Skeletal muscle cell (primary cell): Measurements from ENCODE around the gene MSANTD1.

Experiments used
- DNase-seq: peaks from one replicate; pipeline ENCODE4 v3.0.0-alpha.2; 2010; ENCODE audit warnings: low read depth
- H3K4me3 ChIP-seq: 2 replicates; pipeline ENCODE4 v1.5.1; 2011; ENCODE audit warnings: low read depth, mild to moderate bottlenecking, control low read depth, low read length, moderate library complexity

The MSANTD1 gene

DNA sequence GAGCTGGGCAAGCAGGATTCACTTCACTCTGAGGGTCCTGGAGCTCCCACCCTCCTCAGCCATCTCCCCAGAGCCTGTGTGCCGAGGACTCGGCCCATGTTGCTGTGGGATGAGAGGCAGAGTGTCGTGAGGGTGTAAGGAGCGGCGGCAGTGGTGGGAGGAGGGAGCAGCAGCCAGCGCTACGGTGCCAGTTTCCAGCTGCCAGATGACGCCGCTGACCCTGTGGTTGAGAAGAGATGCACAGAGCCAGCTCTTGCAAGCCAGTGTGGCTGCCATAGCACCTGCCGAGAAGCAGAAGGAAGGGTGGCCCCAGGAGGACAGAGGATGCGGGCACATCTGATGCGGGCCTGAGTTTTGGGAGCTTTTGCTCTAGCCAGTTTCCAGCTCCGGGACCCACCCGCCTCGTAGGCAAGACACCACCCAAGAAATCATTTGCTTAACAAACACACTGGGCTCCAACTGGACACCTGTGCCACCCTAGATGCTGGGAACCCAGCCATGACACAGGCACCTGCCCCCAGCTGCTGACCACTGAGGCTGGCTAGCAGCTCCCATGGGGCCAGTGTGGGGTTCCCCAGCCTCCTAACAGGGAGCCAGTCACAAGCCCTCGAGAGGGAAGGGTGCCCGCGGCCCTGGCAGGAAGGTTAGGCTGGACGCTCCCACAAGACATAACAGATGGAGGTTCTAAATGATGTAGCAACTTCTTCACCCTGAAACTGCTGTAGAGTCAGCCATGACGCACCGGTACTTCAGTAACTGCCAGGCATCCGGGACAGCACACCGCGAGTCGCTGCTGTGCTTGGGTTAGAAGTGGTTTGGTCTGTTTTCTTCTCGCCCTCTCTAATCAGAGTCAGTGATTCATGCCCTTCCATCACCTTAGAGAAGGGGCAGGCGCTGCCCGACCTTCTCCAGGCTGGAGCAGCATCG lies 8.9 kb downstream of the MSANTD1 start:
- H3K4me3 ChIP-seq: no peak overlapping the region
- no peak for DNase-seq

DNA sequence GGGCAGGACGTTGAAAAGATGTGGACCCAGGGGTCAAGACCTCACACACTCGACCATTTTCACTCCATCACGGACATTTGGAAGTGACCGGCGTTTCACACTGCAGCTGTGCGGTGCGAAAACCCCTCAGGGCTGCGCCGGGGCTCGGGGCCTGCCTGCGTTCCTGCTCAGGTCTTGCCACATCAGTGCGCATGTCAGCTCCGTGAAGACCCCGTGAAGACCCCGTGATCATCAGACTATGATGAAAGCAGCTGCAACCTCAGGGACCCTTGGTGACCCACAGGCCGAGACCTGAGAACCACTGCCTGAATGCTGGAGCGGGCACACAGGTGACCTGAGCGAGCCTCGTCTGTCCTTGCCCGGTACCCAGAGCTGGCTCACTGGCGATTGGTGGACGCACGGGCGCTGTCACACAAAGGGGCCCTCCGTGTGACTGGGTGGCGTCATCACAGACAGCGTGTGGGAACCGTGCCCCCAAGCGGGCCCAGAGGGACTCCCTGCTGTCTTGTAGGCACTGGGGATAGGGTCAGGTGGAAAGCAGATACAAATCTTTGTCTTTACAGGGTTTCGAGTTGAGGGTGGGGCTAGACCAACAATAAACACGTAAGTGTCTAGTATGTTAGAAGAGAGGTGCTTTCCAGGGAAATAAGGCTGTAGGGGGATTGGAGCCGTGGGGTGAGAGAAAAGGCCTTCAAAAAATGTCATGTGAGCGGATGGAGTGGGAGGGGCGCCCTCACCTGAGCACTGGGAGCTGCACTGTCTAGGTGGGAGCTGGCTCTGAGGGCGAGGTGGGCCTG lies 12.7 kb downstream of the MSANTD1 start:
- DNase-seq: no peak
- no peak overlapping the region for H3K4me3 ChIP-seq

DNA sequence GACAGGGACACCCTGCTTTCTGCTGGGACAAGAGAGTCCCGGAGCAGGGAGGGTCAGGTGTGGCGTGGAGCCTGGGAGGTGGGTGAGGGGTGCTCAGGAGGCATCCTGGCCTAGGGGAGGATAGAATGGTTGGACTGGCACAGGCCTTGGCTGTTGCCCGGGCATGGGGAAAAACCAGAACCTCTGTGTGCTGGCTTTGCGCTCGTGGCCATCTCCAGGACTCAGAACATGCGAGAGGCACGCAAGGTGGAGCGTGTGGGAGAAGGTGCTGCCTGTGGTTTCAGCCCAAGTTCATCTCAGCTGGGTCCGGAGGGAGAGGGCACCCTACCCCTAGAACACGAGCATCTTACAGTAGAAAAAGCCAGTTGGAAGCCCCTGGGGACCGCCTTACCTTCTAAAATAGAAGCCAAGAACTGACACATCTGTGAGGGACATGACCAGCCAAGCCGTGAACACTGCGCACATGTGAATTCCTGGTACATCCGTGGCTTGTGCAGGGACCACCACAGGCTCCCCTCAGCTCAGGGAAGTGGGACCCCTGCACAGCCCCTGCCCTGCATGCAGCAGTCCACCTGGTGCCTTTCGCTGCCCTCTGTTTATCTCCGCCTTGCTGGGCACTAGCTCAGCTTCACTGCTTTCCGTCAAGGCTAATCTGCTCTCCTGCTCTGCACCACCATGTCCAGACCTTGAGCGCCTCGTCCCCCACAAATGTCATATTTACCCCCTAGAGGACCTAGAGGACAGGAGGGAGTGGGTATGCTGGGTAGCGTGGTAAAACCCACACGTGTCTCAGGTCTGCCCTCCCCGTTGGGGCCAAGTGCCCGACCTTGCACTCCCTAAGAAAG lies 13.5 kb downstream of the MSANTD1 start:
- DNase-seq: no peak
- H3K4me3 ChIP-seq: no peak overlapping the region

DNA sequence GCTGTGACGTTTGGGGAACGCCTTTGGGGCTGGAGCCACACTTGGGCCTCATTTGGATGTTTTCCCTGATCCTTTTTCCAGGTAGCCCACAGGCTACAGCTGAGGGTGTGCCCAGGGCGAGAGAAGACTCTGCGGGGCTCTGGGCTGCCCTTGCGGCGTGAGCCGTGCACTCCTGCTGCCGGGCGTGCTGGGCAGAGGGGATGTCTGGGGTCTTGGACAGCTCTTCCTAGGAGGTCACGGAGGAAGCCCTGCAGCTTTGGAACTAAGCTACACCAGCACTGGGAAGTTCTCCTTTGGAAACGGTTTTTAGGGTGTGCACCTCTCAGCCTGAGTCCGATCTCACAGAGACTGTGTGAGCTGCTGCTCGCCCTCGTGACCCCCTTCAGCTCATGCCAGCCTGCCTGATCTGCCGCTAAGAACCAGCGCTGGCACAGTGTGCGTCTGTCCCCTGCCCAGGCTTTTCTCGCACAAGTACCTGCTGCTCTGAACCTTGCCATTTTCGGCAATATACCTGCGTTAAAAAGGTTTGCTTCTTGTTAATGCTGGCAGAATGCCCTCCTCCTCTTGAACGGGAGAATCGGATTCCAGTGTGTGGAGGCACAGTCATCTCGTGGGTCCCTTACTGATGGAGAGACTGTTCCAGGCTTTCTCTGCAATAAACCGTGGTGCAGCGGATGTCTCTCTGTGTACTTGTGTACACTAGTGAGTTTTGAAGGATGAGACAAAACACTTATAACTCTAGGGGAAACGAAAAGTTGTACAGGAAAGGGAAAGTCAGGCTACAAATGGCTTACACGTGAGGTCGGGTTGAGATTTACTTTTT lies 14.3 kb downstream of the MSANTD1 start:
- no peak for DNase-seq
- H3K4me3 ChIP-seq: no peak overlapping the region

DNA sequence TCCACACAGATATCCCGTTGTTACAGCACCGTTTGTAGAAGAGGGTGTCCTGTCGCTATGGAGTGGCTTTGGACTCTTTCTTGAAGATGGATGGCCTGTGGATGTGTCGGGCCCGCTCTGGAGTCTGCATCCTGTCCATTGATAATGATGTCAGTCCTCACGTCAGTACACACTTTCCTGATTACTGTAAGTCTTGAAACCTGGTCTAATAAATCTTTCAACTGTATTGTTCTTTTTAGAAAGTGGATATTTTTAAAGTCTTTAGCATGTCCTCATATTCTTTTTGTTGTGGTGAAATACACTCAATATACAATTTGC lies 14.9 kb downstream of the MSANTD1 start:
- DNase-seq: no peak
- no peak overlapping the region for H3K4me3 ChIP-seq

DNA sequence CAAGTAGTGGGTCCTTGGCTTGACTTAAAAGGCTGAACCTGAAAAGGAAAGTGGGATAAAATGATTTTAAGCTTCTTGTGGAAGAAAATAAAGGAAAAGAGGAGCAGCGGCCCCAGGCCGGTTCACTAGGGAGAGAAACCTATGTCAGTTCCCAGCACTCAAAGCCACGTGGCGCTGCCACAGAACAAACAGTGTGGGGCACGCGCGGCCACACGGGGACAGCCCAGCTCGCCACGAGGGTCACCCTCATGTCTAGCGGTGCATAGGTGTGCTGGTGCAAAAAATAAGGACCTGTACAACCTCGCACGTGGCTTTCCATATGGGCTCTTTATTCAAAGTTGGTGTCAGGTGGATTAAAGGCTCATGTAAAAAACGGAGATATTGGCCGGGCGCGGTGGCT lies 17.1 kb downstream of the MSANTD1 start:
- no peak for DNase-seq
- no peak overlapping the region for H3K4me3 ChIP-seq

DNA sequence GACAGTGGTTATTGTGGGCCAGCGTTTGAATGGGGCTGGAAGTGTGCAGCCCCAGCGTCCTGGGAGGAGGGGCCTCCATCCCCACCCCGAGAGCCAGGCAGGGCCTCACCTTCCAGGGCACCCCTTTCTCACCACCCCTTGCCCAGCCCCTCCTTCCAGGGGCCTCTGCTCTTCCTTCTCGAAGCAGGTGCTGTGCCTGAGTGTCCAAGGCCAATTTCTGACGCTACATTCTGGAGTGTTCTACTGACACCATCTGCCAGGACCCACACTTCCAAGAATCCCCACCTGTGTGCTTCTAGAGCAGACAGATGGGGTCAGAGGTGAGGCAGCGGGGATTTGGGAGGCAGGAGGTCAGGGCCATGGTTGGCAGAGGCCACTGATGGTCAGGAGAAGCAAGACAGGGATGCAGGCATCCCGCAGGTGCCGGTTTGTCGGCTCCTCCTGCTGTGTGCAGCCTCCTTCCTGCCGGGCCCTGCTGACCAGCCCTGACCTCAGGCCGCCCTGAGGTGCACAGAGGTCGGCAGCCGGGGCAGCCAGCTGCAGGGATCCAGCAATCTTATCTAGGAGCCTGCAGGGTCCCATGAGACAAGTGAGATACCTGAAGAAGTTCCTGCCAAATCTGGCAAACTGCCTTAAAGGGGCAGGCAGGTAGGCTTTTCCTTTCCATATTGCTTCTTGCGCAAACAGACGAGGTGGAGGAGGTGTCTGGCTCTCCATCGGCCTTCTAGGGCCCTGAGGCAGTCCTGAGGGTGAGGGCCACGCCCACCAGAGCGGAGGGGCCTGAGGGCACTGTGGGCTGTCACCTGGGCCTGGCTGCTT lies 18.8 kb downstream of the MSANTD1 start:
- no peak for DNase-seq
- no peak overlapping the region for H3K4me3 ChIP-seq

DNA sequence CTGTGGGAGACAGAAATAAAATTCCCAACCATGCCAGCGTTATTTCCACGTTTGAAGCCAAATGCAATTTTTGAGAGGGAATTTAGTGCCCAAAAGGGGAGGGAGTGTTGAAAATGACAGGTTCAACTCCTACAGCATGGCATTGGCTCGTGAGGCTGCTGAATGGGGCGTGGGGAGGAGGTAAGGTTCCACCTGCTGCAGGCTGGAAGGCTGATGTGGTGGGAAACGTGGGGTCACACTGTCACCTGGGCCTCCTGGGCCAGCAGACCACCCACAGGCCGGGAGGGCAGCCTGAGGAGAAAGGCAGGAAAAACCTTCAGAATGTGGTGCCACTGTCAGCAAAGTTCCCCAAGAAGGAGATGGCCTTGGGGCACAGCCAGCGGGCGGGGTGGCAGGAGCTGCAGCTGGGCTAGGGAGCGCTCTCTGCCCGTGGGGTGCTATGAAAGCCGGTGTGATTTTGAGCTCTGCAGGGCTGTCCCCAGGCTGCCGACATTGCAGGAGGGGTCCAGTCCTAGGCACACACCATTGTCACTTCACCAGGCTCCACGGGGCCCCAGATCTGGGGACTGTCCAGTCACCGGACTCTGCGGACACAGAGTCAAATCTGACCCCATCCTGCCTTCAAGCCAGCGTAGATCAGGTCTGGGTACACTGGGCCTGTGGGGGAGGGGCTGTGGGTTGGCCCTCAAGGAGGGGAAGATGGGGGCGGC lies 19.6 kb downstream of the MSANTD1 start:
- H3K4me3 ChIP-seq: no peak overlapping the region
- DNase-seq: no peak

DNA sequence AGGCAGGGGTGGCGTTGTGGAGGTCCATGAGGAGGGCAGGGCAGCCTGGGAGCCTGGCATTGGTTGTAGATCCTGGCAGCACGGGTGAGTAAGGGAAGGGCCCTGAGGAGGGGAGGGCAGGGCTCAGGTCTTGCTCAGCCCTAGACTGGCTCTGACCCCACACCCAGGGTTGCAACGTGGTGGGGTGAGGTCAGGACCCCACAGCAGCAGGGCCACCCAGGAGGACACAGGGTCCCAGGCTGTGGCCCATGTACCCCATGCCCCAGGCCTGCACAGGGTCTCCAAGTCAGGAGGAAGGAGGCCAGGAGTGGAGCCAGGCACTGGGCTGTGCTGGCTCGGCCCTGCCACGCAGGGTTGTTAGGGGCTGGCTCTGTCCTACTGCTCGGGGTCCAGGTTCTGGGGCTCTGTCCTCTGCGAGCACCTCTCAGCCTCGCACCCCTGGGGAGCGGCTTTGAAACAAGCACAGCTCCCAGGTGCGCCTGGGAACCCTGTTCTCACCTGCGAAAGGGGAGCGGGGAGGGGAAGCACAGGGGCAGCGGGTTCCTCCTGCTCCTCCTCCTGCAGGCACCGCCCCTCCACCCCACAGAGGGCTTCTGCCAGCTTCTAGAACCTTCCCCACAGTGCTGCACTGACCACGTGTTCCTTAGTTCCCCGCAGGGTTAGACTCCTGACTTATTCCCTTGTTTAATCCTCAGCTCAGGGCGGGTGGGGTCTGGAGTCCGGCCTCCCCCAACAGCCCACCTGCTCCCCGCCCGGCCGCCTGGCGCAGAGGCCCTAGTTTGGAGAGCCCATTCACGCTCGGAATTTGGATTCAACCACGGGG lies 20.4 kb downstream of the MSANTD1 start:
- DNase-seq: no peak
- H3K4me3 ChIP-seq: no peak overlapping the region

DNA sequence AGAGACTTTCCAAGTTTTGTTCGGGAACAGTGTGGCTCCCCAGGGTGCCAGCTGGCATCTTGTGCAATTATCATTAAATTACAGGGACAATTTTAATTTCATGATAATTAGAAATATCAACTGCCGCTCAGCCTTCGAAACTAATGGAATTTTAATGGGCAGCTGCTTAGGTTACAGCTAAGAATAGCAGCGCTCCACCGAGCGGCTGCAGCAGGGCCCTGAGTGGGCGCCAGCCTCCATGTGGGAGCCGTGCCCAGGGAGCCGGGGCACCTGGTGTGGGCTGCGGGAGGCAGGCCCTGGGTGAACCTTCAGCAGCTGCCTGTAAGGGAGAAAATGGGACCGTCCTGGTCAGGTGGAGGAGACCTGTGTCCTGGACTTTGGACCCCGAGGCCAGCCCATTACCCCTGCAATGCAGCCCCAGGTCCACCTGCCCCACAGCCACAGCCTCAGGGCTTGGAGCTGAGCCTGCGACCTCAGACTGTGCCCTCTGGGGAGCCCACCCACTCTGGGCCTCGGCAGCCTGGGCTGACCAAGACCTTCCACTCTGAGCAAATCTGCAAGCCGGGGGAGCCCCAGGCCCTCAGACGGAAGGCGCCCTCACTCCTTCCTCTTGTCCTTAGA lies 21.1 kb downstream of the MSANTD1 start:
- H3K4me3 ChIP-seq: no peak overlapping the region
- DNase-seq: no peak

DNA sequence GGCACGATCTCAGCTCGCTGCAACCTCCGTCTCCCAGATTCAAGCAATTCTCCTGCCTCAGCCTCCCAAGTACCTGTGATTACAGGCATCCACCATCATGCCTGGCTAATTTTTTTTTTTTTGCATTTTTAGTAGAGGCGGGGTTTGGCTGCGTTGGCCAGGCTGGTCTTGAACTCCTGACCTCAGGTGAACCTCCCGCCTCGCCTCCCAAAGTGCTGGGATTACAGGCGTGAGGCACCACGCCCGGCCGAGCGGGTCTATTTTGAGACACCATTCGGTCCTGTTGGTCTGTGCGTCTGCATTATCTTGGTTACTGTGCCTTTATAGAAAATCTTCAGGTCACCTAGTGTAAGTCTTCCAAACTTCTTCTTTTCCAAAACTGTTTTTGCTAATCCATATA lies 22.2 kb downstream of the MSANTD1 start:
- no peak for DNase-seq
- no peak overlapping the region for H3K4me3 ChIP-seq

DNA sequence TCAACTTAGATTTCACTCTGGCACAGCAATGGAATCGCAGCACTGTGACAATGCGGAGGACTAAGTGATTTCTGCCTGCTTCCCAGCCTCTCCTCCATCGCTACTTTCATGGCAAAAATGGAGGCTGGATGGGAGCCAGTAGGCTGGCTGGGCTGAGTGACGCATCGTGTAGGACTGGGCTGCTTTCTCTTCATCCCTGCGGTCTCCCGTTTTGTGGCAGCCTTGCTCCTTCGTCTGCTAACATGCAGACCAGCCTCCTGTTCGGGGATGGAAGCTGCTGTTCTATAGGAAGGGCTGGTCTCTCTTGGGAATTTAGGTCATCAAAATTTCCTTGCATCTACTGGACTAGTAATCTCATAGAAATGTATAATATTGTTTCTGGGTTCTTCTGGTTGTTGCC lies 28.0 kb downstream of the MSANTD1 start:
- H3K4me3 ChIP-seq: no peak overlapping the region
- DNase-seq: no peak

DNA sequence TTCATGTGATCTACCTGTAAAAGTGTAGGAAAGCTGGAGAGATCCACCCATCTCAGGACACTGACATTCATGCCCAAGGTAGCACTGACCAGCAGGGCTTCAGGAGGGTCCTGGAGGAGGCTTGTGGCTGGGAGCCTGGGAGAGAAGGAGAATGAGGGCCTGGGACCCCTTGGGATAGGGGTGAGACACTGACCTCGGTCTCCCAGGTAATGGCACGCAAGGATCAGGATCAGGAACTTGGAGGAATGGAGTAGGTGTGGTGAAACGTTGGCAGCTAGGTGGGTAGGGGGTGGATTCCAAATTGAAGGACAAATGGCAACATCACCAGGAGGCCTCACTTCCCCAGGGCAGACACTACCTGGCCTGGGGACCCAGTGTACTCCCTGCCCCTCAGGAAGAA lies 31.5 kb downstream of the MSANTD1 start:
- DNase-seq: no peak
- H3K4me3 ChIP-seq: no peak overlapping the region

DNA sequence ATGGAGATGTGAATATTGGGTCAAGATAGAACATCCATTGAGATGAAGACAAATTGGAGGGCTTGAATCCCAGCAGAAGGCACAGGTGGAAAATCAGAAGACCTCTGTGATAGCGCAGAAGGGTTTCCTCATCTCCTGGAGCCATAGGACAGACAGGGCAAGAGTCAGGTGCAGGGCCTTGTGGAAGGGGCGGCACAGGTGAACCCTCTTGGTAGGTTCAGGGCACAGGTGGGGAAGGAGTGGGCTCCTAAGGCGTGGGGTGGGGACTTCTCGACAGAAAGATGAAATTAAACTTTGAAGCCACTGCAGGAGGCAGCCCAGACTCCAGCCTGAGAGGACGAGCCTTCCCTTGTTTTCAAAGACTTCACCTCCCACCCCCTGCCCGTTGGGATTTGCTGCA lies 34.5 kb downstream of the MSANTD1 start:
- H3K4me3 ChIP-seq: no peak overlapping the region
- DNase-seq: no peak

DNA sequence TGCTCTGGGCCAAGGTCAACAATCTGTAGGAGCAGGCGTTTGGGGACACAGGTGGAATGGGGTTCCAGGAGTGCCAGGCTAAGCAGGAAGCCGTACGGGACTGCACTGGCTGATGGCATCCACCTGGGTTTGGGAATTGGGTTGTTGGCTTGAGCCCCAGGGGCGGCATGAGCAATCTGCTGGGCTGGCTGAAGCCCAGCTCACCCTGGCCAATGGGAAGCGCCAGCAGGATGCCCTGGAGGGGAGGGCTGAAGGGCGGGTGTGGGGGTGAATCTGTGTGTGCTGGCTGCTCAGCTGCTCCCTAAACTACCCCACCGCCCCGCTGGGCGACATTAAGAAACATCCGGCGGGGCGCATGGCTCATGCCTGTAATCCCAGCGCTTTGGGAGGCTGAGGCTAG lies 35.0 kb downstream of the MSANTD1 start:
- DNase-seq: no peak
- H3K4me3 ChIP-seq: no peak overlapping the region

DNA sequence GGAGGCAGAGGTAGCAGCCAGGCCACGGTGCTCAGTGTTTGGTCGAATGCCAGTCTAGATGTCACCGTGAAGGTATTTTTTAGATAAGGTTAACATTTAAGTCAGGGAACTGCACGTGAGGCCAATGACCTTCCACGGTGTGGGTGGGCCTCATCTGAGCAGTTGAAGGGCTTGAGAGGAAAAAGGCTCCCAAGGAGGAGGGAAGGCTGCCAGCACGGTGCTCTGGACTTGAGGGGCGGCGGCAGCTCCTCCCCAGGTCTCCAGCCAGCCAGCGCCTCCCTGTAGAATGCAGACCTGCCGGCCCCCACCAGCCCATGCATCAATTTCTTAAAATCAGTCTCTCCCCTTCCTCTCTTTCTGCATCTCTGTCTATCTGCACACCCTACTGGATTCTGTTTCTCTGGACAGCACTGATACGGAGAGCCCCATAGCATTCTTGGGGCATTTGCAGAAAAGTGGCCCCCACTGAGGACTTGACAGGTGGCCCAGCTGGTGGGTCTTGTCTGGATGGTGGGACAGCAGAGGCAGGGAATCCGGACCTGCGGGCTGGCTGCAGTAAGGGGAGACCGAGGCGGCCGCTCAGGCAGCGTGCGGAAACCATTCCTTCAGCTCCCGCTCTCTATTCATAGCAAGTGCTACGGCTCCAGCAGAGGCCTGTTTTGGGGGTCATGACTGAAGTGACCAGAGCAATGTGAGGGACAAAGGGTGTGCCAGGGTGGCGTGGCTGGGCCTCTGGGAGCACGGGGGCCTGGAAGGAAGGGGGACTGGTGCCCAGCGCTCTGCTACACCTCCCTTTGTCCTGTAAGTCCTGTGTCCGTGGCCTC lies 36.0 kb downstream of the MSANTD1 start:
- no peak overlapping the region for H3K4me3 ChIP-seq
- no peak for DNase-seq
